NCI-H446 treated with DMSO at 0.1 percent for 48 hours (cell line): ENCODE results near the gene RBM39.

ENCODE experiments used
- DNase-seq: peaks from one replicate; lab custom pipeline; 2025; lab: John Stamatoyannopoulos, UW

RBM39 gene

DNA sequence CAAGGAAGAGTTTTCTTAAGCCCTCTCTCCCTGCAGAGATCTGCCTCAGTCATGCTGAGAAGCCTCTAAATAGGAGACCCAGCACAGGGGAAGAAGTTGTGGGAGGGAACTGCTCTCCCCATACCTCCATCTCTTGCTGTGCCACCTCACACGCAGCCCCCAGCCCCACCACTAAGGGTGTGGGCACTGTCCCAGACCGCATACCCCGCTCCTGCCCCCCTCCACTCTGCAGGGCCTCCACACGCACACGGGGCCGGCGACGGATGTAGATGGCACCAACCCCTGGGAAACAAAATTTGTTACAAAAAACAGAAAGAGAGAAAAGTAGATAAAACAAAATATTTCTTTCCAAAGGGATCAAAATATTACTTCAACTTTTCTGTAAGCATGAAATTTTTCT lies 67.1 kb downstream of the RBM39 start:
- no peak for DNase-seq

DNA sequence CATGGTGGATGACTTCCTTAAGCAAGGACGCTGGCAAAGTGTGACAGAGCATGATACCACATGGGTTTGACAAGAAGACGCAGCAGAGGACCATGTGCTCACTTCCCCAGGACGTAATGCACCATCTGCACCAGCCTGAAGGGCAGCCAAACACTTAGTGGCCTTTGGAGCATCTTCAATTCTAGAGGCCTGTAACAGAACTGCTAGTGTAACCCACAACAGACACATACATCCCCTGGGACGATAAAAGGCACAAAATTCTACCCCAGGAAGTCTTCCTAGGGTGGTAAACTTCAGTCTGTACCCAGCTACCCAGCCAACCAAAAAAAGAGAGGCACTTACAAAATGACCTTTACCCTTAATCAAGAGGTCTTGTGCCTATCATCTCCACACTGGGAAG lies 68.2 kb downstream of the RBM39 start:
- DNase-seq, result no peak

DNA sequence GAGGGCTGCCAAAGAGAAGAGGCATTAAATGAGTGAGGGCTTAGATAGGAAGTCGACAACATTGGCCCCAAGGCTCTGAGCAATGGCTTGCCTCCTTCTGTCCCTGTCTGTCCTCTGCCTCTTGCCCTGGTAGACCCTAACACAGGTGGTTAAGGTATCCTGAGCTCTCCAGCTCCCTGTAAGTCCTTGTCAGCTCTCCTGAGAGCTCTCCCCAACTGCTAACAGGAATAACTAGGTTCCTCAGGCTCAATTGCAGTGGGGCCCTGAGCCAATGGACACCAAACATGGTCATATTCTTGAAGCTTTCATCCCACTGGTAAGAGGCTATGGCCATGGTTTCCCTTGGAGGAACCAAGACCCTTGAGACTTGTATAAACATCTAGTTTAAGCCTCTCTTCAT lies 72.4 kb downstream of the RBM39 start:
- no peak for DNase-seq

DNA sequence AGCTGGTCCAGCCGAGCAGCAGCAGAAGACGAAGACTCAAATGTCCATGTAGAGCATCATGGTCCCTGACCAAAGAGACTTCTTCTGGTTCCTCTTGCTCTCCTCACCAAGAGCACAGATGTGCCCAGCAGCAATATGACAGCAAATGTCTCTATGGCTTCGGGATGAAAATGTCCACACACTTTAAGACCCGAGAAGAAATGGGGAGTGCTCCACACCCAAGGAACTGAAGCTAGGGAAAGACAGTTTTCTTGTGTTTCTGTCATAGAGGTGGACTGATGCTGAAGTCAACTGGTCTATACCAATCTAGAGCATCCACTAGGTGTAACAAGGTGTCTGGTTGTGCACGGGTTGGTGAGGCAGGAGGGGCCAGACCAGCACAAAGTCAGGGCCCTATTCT lies 72.8 kb downstream of the RBM39 start:
- no peak for DNase-seq

- no peak for DNase-seq
Observed at GRCh38 chr20:35665949-35666288, 76.1 kb downstream of the RBM39 start.

GRCh38 chr20:35664466-35665206 lies 77.4 kb downstream of the RBM39 start, which contains the start of the genes CPNE1 and RBM12:
CPNE1 (minus strand) TSS chr20:35664900; CDS start chr20:35632923, 31,977 bp downstream.
RBM12 (minus strand) TSS chr20:35664900; CDS start chr20:35655322, 9,578 bp downstream.
- peak; percentile 83 for DNase-seq

DNA sequence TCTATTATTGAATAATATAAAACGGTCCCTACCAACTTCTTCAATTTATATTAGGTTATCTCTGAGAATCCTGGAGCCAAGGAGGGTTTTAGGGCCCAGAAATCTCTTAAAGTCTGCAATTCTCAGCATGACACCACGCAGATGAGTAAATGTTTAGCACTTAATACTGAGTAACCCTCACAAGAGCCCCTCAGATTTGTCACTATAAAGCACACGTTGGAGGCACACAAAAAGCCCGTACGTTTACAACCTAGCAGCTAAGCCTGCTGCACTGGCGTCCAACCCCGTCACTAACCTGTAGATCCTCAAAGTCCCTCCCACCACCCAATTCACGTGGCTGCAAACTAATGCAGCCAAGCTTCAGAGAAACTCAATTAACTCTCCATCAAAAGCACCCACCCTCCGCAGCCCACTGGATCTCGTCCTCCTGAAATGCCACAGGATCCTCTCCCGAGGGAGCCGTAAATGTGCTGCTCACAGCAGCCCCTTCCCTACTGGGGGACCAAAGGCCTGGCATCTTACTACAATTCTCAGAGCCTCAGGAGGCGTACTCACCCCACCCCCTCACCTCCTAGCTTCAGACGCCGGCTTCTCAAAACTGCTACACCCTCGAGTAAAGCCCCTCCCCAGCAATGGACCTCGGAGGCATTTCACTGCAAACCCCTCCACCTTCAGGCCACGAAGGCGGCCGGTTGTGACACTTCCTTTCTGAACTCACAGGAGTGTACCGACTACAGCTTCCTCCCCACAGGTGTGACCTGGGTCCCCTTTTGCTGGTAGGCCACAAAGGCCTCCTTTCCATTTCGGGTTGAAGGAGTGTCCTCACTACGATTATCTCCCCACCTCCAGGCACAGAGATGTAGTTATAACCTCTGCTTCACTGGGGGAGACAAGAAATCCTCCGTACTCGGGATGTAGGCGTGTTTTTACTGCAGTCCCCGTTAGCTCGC lies 78.3 kb downstream of the RBM39 start:
- no peak for DNase-seq

DNA sequence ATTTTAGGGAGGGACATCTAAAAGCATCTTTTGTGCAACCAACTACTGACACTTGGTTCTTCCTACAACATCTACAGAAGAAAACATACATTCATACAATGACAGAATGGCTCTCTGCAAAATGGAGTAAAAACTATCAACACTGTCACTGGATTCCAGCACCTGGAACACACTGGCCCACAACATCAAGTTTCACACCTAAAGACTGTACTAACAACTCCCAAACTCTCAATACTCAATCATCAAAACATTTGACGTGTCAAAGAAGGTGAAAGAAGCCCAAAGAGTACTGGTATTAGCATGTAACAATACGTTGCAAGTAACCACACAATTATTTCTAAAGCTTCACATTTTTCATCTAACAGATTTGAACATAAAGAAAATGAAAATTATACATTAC lies 79.5 kb downstream of the RBM39 start:
- no peak for DNase-seq

- no peak for DNase-seq
Observed at GRCh38 chr20:35661908-35662307, 80.2 kb downstream of the RBM39 start.

DNA sequence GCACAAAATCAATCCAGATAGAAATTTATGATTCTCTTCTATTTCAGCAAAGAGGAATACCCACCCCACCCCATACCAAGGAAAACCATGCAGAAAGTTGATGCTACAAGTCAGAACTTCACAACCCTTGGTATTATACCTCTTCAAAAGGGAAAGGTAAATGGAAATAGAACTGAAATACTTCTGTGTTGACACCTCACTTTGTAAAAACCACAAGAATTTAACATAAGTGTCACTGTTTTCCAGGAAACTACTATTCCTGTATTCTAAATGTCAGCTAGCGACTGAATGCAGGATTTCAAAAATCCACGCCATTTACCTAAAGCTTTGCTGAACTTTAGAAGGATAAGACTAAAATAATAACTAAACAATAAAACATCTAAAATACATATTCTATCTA lies 81.0 kb downstream of the RBM39 start:
- DNase-seq, result no peak

- DNase-seq, result no peak
Observed at GRCh38 chr20:35660122-35660937, 81.7 kb downstream of the RBM39 start.

- DNase-seq, result no peak
Observed at GRCh38 chr20:35657271-35657670, 84.8 kb downstream of the RBM39 start.

DNA sequence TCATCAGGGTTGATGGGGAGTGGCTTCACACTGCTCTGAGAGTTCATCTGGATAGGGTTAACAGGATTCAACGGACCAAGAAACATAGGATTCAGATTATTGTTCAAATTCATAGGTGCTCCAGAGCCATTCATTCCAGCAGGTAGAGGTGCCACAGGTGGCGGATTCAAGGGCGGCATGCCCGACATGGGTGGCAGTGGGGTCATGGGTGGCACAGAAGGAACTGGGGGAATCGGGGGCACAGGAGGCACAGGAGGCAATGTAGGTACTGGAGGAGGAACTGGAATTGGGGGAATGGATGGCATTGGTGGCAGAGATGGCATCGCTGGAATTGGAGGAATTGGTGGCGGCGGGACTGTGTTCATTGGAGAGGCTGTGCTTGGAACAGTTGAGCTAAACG lies 87.6 kb downstream of the RBM39 start:
- DNase-seq, result no peak

GRCh38 chr20:35653893-35654292 lies 88.2 kb downstream of the RBM39 start:
- no peak for DNase-seq
